HEK293 (cell line): ENCODE measurements around the gene NDOR1.

Experiments
- CTCF ChIA-PET: fragments of 350-600 bp; formaldehyde crosslinking; extraction: SDS; loops from one replicate; lab custom pipeline; 2021; ENCODE audit warnings: antibody characterized with exemption; lab: Yijun Ruan, JAX
- POLR2A ChIA-PET: fragments of 300-600 bp; formaldehyde crosslinking; extraction: SDS; loops from one replicate; lab custom pipeline; 2020; ENCODE audit warnings: antibody characterized with exemption, inconsistent platforms; lab: Yijun Ruan, JAX
- H3K27ac ChIP-seq: fragments of 200-500 bp; sonication (Bioruptor generic); 2 replicates; pipeline ENCODE4 v1.5.1; 2014; ENCODE audit warnings: low read depth, low read length, control low read depth, inconsistent platforms; ENCODE audit errors: extremely low read depth
- H3K36me3 ChIP-seq, 2 experiments: fragments of 200-500 bp in 1 of 2; sonication (Bioruptor generic) in 1 of 2; 1 replicate in 1 of 2; 2 replicates in 1 of 2; pipeline ENCODE4 v1.5.1; 2014 to 2017; ENCODE audit warnings: inconsistent platforms in 2 of 2, low read length in 2 of 2; ENCODE audit not compliant: control insufficient read depth in 2 of 2, insufficient read depth in 1 of 2
- H3K4me1 ChIP-seq: fragments of 200-500 bp; sonication (Bioruptor generic); 2 replicates; pipeline ENCODE4 v1.5.1; 2014; ENCODE audit warnings: mild to moderate bottlenecking, low read length, inconsistent platforms; ENCODE audit not compliant: control insufficient read depth, insufficient read depth
- H3K4me3 ChIP-seq: 2 replicates; pipeline ENCODE4 v1.5.1; 2011; ENCODE audit warnings: low read depth, mild to moderate bottlenecking, control low read depth, low read length, moderate library complexity
- H3K9me3 ChIP-seq: fragments of 200-500 bp; sonication (Bioruptor generic); 2 replicates; pipeline ENCODE4 v1.5.1; 2014; ENCODE audit warnings: low read depth, low read length, inconsistent platforms; ENCODE audit not compliant: control insufficient read depth, insufficient read depth
- GLIS2 ChIP-seq: fragments of 450-650 bp; formaldehyde crosslinking; IDR thresholded peaks from 2 replicates; pipeline ENCODE4 v1.5.1; 2016; ENCODE audit warnings: missing biosample characterization, missing genetic modification characterization
- IKZF3 ChIP-seq: fragments of 450-650 bp; IDR thresholded peaks from 2 replicates; pipeline ENCODE4 v1.5.0; 2018; ENCODE audit warnings: missing biosample characterization, mild to moderate bottlenecking, missing genetic modification characterization, moderate library complexity
- MZF1 ChIP-seq: fragments of 450-650 bp; formaldehyde crosslinking; IDR thresholded peaks from 2 replicates; pipeline ENCODE4 v1.5.1; 2017; ENCODE audit warnings: missing biosample characterization, missing genetic modification characterization, borderline replicate concordance
- REST ChIP-seq: fragments of 450-650 bp; formaldehyde crosslinking; IDR thresholded peaks from 2 replicates; pipeline ENCODE4 v1.5.1; 2016; ENCODE audit warnings: missing biosample characterization, missing genetic modification characterization
- ZNF19 ChIP-seq: fragments of 450-650 bp; formaldehyde crosslinking; IDR thresholded peaks from 2 replicates; pipeline ENCODE4; 2016; ENCODE audit warnings: missing biosample characterization, missing genetic modification characterization, low read depth
- ZNF2 ChIP-seq: fragments of 450-650 bp; formaldehyde crosslinking; IDR thresholded peaks from 2 replicates; pipeline ENCODE4 v1.5.1; 2016; ENCODE audit warnings: missing biosample characterization, missing genetic modification characterization
- ZNF354C ChIP-seq: fragments of 450-650 bp; formaldehyde crosslinking; IDR thresholded peaks from 2 replicates; pipeline ENCODE4 v1.5.1; 2016; ENCODE audit warnings: missing biosample characterization, missing genetic modification characterization, low read depth, borderline replicate concordance
- ZNF394 ChIP-seq: fragments of 450-650 bp; formaldehyde crosslinking; IDR thresholded peaks from 2 replicates; pipeline ENCODE4 v1.5.1; 2016; ENCODE audit warnings: missing biosample characterization, missing genetic modification characterization, mild to moderate bottlenecking, moderate library complexity, borderline replicate concordance
- ZNF48 ChIP-seq: fragments of 450-650 bp; formaldehyde crosslinking; IDR thresholded peaks from 2 replicates; pipeline ENCODE4 v1.5.1; 2016; ENCODE audit warnings: missing biosample characterization, missing genetic modification characterization
- ZNF529 ChIP-seq: fragments of 450-650 bp; formaldehyde crosslinking; IDR thresholded peaks from 2 replicates; pipeline ENCODE4 v1.5.1; 2017; ENCODE audit warnings: missing genetic modification characterization, missing biosample characterization; ENCODE audit not compliant: insufficient replicate concordance
- ZNF544 ChIP-seq: fragments of 450-650 bp; formaldehyde crosslinking; IDR thresholded peaks from 2 replicates; pipeline ENCODE4 v1.5.0; 2017; ENCODE audit warnings: missing biosample characterization, missing genetic modification characterization
- ZNF596 ChIP-seq: fragments of 450-650 bp; IDR thresholded peaks from 2 replicates; pipeline ENCODE4 v1.5.0; 2018; ENCODE audit warnings: missing biosample characterization, mild to moderate bottlenecking, missing genetic modification characterization, moderate library complexity
- ZNF600 ChIP-seq: fragments of 450-650 bp; formaldehyde crosslinking; IDR thresholded peaks from 2 replicates; pipeline ENCODE4 v1.5.1; 2016; ENCODE audit warnings: missing biosample characterization, missing genetic modification characterization
- ZNF707 ChIP-seq: fragments of 450-650 bp; formaldehyde crosslinking; IDR thresholded peaks from 2 replicates; pipeline ENCODE4 v1.5.1; 2016; ENCODE audit warnings: missing biosample characterization, missing genetic modification characterization
- ZSCAN4 ChIP-seq: fragments of 450-650 bp; formaldehyde crosslinking; IDR thresholded peaks from 2 replicates; pipeline ENCODE4 v1.5.1; 2017; ENCODE audit warnings: missing biosample characterization, missing genetic modification characterization

The NDOR1 gene

GRCh38 chr9:137157618-137158415 lies 47.7 kb upstream of the NDOR1 start:
- POLR2A ChIA-PET, result interaction anchor here (0.7 to 2.3 kb wide), 9 partner anchors 11 to 83 kb away, joined by 3 to 12 read pairs (median 4); partner anchors contain the start of genes LRRC26, MAN1B1 and TUBB4B
- CTCF ChIA-PET, result interaction anchor here (0.7 to 1.1 kb wide), 5 partner anchors 9 to 128 kb away, joined by 3 read pairs; partner anchors contain the start of gene RNF224
- no peak overlapping the region for H3K27ac ChIP-seq
- H3K36me3 ChIP-seq, result no peaks in the 10 kb centered on the region
- 0 out of 2 replicates have a peak, but pooled peaks have one; percentile 63 for TF ChIP-seq MZF1 (tag by site-specific recombination)
- TF ChIP-seq ZNF354C (tag by site-specific recombination), result no peak
- TF ChIP-seq ZNF600, result peak; percentile 72
- TF ChIP-seq ZNF394 (tag by site-specific recombination), result peak; percentile 95
- TF ChIP-seq ZSCAN4 (tag by site-specific recombination), result peak; percentile 73
- TF ChIP-seq ZNF19 (tag by site-specific recombination), result no peak
- no peak for TF ChIP-seq ZNF529 (tag by site-specific recombination)
- no peak for TF ChIP-seq REST
- no peak for TF ChIP-seq ZNF596 (tag by site-specific recombination)
- no peak for TF ChIP-seq ZNF544 (tag by site-specific recombination)
- no peak for TF ChIP-seq ZNF707 (tag by site-specific recombination)
- peak; percentile 43; the same call in 1 of the 2 replicates for TF ChIP-seq IKZF3
- peak; percentile 57; the same call in 1 of the 2 replicates for TF ChIP-seq ZNF2 (tag by site-specific recombination)
- TF ChIP-seq, all 188 proteins: peak for 6
- Histone ChIP-seq H3K4me3 (no peak overlapping the region), H3K4me1 (no peaks in the 10 kb centered on the region), H3K9me3 (no peaks in the 10 kb centered on the region)

GRCh38 chr9:137158625-137159024 lies 46.9 kb upstream of the NDOR1 start:
- no peak overlapping the region for H3K4me3 ChIP-seq
- POLR2A ChIA-PET, result interaction anchor here (1.1 to 2.3 kb wide), 2 partner anchors 30 to 82 kb away, joined by 3 to 11 read pairs; partner anchors contain the start of gene TUBB4B
- TF ChIP-seq ZNF48 (no peak), GLIS2 (tag by site-specific recombination) (0 out of 2 replicates have a peak, but pooled peaks have one; percentile 23)
- TF ChIP-seq, all 188 proteins: peak for 1
- Histone ChIP-seq H3K36me3 (no peaks in the 10 kb centered on the region), H3K27ac (no peak overlapping the region), H3K4me1 (no peaks in the 10 kb centered on the region), H3K9me3 (no peaks in the 10 kb centered on the region)
- CTCF ChIA-PET, result interaction anchor here (0.9 kb wide), 1 partner anchor 8 kb away, joined by 3 read pairs; no protein-coding TSS in a partner anchor
